Adrenal gland (tissue), 5 donors: ENCODE measurements around the gene DHX16.

Experiments
- POLR2A ChIP-seq, 2 donors: fragments of 450-650 bp; IDR thresholded peaks; one replicate each; pipeline ENCODE4 v1.6.1; 2017; ENCODE audit warnings: antibody characterized with exemption in 2 of 2, mild to moderate bottlenecking in 2 of 2, moderate library complexity in 1 of 2
- TF ChIP-seq, protein P1 (sequence below), 6 experiments: fragments of 450-650 bp in 4 of 6; fragments of 200-600 bp in 2 of 6; sonication (generic) in 1 of 6; IDR thresholded peaks; 1 replicate in 5 of 6; 2 replicates in 1 of 6; pipeline versions ENCODE4 v1.5.1 to v1.8.0; 2016 to 2021; ENCODE audit warnings: antibody characterized with exemption in 6 of 6, mild to moderate bottlenecking in 2 of 6, moderate library complexity in 1 of 6
- donor health status: DM: no; HTN: no; CAD: no.

DNA sequence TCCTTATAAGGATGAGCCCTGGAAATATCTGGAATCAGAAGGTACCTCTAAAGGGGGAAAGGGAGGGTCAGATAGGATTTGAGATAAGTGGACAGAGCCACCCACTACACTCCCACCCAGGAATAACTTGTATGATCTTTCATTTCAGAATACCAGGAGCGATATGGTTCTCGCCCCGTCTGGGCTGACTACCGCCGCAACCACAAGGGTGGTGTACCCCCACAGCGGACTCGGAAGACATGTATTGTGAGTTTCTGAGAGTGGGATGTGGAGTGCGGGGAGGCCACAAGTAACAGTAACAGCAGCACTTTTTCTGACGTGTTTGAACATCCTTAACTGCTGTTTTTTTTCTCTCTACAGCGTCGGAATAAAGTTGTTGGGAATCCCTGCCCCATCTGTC lies 53.2 kb downstream of the DHX16 start:
- TF ChIP-seq, protein P1, sequence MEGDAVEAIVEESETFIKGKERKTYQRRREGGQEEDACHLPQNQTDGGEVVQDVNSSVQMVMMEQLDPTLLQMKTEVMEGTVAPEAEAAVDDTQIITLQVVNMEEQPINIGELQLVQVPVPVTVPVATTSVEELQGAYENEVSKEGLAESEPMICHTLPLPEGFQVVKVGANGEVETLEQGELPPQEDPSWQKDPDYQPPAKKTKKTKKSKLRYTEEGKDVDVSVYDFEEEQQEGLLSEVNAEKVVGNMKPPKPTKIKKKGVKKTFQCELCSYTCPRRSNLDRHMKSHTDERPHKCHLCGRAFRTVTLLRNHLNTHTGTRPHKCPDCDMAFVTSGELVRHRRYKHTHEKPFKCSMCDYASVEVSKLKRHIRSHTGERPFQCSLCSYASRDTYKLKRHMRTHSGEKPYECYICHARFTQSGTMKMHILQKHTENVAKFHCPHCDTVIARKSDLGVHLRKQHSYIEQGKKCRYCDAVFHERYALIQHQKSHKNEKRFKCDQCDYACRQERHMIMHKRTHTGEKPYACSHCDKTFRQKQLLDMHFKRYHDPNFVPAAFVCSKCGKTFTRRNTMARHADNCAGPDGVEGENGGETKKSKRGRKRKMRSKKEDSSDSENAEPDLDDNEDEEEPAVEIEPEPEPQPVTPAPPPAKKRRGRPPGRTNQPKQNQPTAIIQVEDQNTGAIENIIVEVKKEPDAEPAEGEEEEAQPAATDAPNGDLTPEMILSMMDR (IDR thresholded peaks at IDR 0.05), result no peak
- no peak for TF ChIP-seq POLR2A (IDR thresholded peaks at IDR 0.05)
